ENCODE measurements around the gene ANP32A. TPM values are rescaled to one million over a fixed set of nuclear protein-coding genes. Genes with fewer than 3 reads are reported as not detected.

Gene ANP32A
- total and polyA plus RNA-seq, 9 of the 15 experiments (the other 6 are each of a cell fraction or from before 2014, with no cell fraction given), result 13.2 to 656 (median 210) TPM

DNA sequence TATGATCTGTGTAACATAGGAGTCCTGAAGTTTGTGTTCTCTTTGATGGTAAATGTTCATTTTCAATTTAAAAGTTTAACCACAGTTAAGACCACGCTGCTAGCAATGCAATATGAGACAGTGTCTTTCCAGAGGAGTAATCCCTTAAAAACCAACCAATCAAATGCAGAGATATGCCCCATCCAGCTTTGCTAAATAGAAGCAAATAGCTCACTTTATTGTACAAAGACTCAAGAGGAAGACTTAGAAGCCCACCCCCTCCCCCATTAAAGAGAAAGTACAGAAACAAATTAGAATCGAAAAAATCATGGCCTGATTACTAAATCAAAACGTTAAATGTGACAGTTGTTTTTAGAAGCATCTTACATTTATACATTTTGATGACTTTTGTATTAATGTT is 2.1 kb upstream of the ANP32A start (continued):
- TF ChIP-seq, protein P1, sequence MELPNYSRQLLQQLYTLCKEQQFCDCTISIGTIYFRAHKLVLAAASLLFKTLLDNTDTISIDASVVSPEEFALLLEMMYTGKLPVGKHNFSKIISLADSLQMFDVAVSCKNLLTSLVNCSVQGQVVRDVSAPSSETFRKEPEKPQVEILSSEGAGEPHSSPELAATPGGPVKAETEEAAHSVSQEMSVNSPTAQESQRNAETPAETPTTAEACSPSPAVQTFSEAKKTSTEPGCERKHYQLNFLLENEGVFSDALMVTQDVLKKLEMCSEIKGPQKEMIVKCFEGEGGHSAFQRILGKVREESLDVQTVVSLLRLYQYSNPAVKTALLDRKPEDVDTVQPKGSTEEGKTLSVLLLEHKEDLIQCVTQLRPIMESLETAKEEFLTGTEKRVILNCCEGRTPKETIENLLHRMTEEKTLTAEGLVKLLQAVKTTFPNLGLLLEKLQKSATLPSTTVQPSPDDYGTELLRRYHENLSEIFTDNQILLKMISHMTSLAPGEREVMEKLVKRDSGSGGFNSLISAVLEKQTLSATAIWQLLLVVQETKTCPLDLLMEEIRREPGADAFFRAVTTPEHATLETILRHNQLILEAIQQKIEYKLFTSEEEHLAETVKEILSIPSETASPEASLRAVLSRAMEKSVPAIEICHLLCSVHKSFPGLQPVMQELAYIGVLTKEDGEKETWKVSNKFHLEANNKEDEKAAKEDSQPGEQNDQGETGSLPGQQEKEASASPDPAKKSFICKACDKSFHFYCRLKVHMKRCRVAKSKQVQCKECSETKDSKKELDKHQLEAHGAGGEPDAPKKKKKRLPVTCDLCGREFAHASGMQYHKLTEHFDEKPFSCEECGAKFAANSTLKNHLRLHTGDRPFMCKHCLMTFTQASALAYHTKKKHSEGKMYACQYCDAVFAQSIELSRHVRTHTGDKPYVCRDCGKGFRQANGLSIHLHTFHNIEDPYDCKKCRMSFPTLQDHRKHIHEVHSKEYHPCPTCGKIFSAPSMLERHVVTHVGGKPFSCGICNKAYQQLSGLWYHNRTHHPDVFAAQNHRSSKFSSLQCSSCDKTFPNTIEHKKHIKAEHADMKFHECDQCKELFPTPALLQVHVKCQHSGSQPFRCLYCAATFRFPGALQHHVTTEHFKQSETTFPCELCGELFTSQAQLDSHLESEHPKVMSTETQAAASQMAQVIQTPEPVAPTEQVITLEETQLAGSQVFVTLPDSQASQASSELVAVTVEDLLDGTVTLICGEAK (IDR thresholded peaks at IDR 0.05), result no peak
- TF ChIP-seq, protein P1 (CRISPR knock-in tag; IDR thresholded peaks at IDR 0.05), result no peak
- TF ChIP-seq TAF1 (IDR thresholded peaks at IDR 0.05; ENCODE audit: control insufficient read depth, extremely low read depth, insufficient read depth, low read length, severe bottlenecking) (no peak), TRIM28 (IDR thresholded peaks at IDR 0.05) (no peak), MAZ (CRISPR knock-in tag; conservative IDR thresholded peaks at IDR 0.05 in 1 of 2, IDR thresholded peaks at IDR 0.05 in 1 of 2) (no peak), NFIX (CRISPR knock-in tag; IDR thresholded peaks at IDR 0.05; ENCODE audit: low read depth) (no peak), MAFK (IDR thresholded peaks at IDR 0.05; ENCODE audit: low read length) (no peak), JUN (IDR thresholded peaks at IDR 0.05; ENCODE audit: borderline replicate concordance, low read depth, low read length) (no peak), JUN (CRISPR knock-in tag; IDR thresholded peaks at IDR 0.05; ENCODE audit: borderline replicate concordance) (no peak), POLR2G (IDR thresholded peaks at IDR 0.05; ENCODE audit: low read depth, low read length) (no peak)
- TF ChIP-seq, protein P2, sequence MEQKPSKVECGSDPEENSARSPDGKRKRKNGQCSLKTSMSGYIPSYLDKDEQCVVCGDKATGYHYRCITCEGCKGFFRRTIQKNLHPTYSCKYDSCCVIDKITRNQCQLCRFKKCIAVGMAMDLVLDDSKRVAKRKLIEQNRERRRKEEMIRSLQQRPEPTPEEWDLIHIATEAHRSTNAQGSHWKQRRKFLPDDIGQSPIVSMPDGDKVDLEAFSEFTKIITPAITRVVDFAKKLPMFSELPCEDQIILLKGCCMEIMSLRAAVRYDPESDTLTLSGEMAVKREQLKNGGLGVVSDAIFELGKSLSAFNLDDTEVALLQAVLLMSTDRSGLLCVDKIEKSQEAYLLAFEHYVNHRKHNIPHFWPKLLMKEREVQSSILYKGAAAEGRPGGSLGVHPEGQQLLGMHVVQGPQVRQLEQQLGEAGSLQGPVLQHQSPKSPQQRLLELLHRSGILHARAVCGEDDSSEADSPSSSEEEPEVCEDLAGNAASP (IDR thresholded peaks at IDR 0.05), result no peak
- TF ChIP-seq, protein P3, sequence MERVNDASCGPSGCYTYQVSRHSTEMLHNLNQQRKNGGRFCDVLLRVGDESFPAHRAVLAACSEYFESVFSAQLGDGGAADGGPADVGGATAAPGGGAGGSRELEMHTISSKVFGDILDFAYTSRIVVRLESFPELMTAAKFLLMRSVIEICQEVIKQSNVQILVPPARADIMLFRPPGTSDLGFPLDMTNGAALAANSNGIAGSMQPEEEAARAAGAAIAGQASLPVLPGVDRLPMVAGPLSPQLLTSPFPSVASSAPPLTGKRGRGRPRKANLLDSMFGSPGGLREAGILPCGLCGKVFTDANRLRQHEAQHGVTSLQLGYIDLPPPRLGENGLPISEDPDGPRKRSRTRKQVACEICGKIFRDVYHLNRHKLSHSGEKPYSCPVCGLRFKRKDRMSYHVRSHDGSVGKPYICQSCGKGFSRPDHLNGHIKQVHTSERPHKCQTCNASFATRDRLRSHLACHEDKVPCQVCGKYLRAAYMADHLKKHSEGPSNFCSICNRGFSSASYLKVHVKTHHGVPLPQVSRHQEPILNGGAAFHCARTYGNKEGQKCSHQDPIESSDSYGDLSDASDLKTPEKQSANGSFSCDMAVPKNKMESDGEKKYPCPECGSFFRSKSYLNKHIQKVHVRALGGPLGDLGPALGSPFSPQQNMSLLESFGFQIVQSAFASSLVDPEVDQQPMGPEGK (CRISPR knock-in tag; IDR thresholded peaks at IDR 0.05; ENCODE audit: borderline replicate concordance), result no peak

Measured in K562 (cell line).